ENCODE data around the gene NUP43. TPM values are rescaled to one million over a fixed set of nuclear protein-coding genes. Genes with fewer than 3 reads are reported as not detected.

The NUP43 gene
- polyA plus RNA-seq, 2 of the 4 experiments (the other 2 are of a cell fraction) = 20.0 to 40.3 TPM

DNA sequence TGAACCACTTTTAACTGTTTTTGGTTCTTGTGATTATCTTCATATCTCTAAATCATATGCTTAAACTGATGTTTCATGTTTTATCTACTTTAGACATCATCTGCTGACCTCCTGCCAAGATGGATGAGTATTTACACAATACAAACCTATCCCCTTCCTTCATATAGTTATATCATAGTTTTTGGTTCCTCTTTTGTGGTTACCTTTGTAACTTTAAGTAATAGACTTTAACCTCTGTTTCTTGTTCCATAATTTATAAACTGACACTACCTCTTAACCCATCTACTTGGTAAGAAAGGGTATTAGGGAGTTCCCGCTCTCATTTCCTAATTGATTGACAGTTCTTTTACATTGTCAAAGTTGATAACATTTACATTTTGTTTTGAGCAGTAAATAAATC is 15.1 kb upstream of the NUP43 start:
- no peak for DNase-seq (ENCODE audit: low read depth in 1 of 2, low spot score in 1 of 2)
- TF ChIP-seq, protein P1, sequence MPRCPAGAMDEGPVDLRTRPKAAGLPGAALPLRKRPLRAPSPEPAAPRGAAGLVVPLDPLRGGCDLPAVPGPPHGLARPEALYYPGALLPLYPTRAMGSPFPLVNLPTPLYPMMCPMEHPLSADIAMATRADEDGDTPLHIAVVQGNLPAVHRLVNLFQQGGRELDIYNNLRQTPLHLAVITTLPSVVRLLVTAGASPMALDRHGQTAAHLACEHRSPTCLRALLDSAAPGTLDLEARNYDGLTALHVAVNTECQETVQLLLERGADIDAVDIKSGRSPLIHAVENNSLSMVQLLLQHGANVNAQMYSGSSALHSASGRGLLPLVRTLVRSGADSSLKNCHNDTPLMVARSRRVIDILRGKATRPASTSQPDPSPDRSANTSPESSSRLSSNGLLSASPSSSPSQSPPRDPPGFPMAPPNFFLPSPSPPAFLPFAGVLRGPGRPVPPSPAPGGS (IDR thresholded peaks at IDR 0.05) = no peak
- TF ChIP-seq RNF2 (IDR thresholded peaks at IDR 0.05; ENCODE audit: borderline replicate concordance, low read depth) = no peak
- no peak for TF ChIP-seq EHF (CRISPR knock-in tag; IDR thresholded peaks at IDR 0.05)
- TF ChIP-seq ESRRA (IDR thresholded peaks at IDR 0.05; ENCODE audit: borderline replicate concordance, low read length) = no peak
- TF ChIP-seq, protein P2, sequence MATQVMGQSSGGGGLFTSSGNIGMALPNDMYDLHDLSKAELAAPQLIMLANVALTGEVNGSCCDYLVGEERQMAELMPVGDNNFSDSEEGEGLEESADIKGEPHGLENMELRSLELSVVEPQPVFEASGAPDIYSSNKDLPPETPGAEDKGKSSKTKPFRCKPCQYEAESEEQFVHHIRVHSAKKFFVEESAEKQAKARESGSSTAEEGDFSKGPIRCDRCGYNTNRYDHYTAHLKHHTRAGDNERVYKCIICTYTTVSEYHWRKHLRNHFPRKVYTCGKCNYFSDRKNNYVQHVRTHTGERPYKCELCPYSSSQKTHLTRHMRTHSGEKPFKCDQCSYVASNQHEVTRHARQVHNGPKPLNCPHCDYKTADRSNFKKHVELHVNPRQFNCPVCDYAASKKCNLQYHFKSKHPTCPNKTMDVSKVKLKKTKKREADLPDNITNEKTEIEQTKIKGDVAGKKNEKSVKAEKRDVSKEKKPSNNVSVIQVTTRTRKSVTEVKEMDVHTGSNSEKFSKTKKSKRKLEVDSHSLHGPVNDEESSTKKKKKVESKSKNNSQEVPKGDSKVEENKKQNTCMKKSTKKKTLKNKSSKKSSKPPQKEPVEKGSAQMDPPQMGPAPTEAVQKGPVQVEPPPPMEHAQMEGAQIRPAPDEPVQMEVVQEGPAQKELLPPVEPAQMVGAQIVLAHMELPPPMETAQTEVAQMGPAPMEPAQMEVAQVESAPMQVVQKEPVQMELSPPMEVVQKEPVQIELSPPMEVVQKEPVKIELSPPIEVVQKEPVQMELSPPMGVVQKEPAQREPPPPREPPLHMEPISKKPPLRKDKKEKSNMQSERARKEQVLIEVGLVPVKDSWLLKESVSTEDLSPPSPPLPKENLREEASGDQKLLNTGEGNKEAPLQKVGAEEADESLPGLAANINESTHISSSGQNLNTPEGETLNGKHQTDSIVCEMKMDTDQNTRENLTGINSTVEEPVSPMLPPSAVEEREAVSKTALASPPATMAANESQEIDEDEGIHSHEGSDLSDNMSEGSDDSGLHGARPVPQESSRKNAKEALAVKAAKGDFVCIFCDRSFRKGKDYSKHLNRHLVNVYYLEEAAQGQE (IDR thresholded peaks at IDR 0.05) = no peak
- TF ChIP-seq POLR2A (IDR thresholded peaks at IDR 0.05; ENCODE audit: low read length) = no peak
- TF ChIP-seq MAZ (IDR thresholded peaks at IDR 0.05; ENCODE audit: borderline replicate concordance, low read depth, low read length) = no peak
- TF ChIP-seq RCOR1 (IDR thresholded peaks at IDR 0.05; ENCODE audit: low read depth, low read length) = no peak
- no peak for TF ChIP-seq HDAC2 (IDR thresholded peaks at IDR 0.05)
- no peak for TF ChIP-seq KDM1A (IDR thresholded peaks at IDR 0.05; ENCODE audit: low read depth)
- no peak for TF ChIP-seq HOXB5 (CRISPR knock-in tag; IDR thresholded peaks at IDR 0.05)
- TF ChIP-seq TP53 (CRISPR knock-in tag; IDR thresholded peaks at IDR 0.05) = no peak
- no peak for TF ChIP-seq POLR2AphosphoS2 (conservative IDR thresholded peaks at IDR 0.05; ENCODE audit: low read length)
- TF ChIP-seq HOXB13 (CRISPR knock-in tag; IDR thresholded peaks at IDR 0.05; ENCODE audit: low read depth) = no peak
- TF ChIP-seq CBX8 (IDR thresholded peaks at IDR 0.05) = no peak
- TF ChIP-seq HEYL (CRISPR knock-in tag; IDR thresholded peaks at IDR 0.05) = no peak
- Histone ChIP-seq H3K4me2 (no peak overlapping the region), H3K9me3 (peaks cover 8% of the 10 kb centered on the region), H3K27ac (no peak overlapping the region), H3K4me3 (no peak overlapping the region), H3K4me1 (peaks cover 10% of the 10 kb centered on the region; the same call in 2 of the 3 replicates)
- POLR2A ChIA-PET = no interaction called here
- WGBS (ENCODE audit: missing lambda C conversion rate) = 88% methylated on average over 1 of the region's 1 CpG
- FAIRE-seq = no peak
- CTCF ChIA-PET = no interaction called here
- ATAC-seq = no peak

DNA sequence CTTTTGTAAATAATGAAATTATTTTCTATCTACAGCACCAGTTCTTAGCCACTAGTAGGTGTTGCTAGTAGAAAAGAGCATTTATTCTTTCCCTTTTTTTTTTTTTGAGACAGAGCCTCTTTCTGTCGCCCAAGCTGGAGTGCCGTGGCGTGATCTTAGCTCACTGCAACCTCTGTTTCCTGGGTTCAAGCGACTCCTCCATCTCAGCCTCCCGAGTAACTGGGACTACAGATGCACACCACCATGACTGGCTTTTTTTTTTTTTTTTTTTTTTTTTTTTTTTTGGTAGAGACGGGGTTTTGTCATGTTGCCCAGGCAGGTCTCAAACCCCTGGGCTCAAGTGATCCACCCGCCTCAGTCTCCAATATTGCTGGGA is 9.9 kb upstream of the NUP43 start:
- Histone ChIP-seq H3K4me3 (no peak overlapping the region), H3K4me2 (no peak overlapping the region), H3K4me1 (peaks cover 8% of the 10 kb centered on the region; the same call in 2 of the 3 replicates), H3K9me3 (no peaks in the 10 kb centered on the region), H3K27ac (no peak overlapping the region)
- WGBS (ENCODE audit: missing lambda C conversion rate) = 91% methylated on average over 6 of the region's 7 CpGs
- ChIA-PET CTCF (interaction anchor here (1.4 kb wide), 1 partner anchor 11 kb away, joined by 4 read pairs; no protein-coding TSS in a partner anchor), POLR2A (no interaction called here)
- FAIRE-seq (no peak), DNase-seq (ENCODE audit: low read depth in 1 of 2, low spot score in 1 of 2) (no peak), ATAC-seq (no peak)
- no peak for TF ChIP-seq NR3C1 (IDR thresholded peaks at IDR 0.05)
- TF ChIP-seq RFX5 (IDR thresholded peaks at IDR 0.05) = no peak
- no peak for TF ChIP-seq HEYL (CRISPR knock-in tag; IDR thresholded peaks at IDR 0.05)
- TF ChIP-seq ZC3H11A (IDR thresholded peaks at IDR 0.05) = no peak
- TF ChIP-seq CBX8 (IDR thresholded peaks at IDR 0.05) = no peak
